Stimulated activated CD8-positive, alpha-beta memory T cell treated with anti-CD3 and anti-CD28 coated beads, Interleukin-4, amount 100 ng/mL, for 24 hours (primary cell): Measurements from ENCODE around the gene PROM1.

ENCODE experiments used
- DNase-seq: peaks from one replicate; pipeline ENCODE4 v3.0.0-alpha.2; 2020; ENCODE audit warnings: low read depth

The PROM1 gene

DNA sequence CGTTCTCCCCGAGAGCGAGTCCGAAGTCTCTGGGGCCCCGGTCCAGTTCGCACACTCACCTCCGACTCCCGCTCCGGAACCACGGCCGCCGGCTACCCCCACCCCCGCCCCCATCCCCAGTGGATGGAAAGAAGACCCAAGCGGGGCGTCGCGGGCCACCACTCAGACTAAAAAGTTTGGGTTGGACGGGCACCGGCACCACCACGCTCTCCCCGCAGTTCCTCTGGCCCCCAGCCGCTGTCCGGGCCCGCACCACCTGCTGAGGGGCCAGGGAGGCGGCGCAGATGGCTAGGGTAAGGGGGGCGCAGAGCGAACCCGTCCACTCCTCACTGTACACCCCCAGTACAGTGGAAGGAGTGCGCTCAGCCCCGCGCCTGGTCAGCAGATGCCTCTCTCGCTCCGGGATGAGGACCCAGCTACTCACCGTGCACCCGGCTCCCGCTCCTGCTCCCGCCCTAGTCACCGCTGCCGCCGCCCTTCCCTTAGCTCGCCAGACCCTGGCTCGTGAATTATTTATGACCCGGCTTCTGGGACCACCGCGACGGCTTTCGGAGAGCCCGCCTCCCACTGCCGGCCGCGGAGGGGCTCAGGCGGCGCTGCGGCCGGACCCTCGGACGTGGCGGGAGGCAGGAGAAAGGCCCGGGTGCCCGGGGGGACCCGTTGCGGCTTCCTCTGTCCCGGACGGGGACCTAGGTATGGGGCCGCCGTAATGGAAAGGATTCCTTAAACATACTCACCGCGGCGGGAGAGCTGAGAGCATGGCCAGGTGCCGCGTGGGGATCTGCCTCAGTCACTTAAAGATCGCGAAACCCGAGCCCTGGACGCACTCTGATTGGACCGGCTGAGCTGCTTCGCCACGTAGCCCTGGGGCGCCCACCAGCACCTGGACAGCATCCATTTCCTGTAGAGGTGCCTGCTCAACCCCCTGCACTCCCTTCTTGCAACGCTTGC lies at the start of gene PROM1:
TSS of gene PROM1 (minus strand) at position 783 of the 951 bp plus-strand sequence. CDS start 8,117 bp downstream, outside the sequence.
- DNase-seq: no peak

GRCh38 chr4:16133406-16133805 lies 49.6 kb upstream of the PROM1 start:
- no peak for DNase-seq

- no peak for DNase-seq
These were observed 47.5 kb upstream of the PROM1 start for GRCh38 chr4:16131293-16131692.

- DNase-seq: no peak
These were observed 45.5 kb upstream of the PROM1 start for GRCh38 chr4:16129336-16129735.

DNA sequence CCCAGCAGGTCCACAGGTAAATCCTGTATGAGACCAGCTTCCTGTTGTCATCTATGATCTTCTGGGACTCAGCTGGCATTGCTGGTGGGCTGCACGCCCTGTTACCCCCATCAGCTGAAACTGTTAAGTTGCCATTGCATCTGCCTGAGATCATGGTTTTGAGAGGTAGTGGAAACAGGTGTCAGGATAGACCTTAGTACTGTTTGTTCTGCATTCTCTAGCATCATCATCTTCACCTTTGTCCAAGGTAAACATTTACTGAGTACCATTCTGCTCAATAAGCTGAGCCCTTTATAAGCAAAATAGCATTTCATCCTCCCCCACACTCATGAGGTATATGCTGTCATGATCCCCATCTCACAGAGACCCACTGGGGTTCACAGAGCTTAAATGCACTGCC lies 42.9 kb upstream of the PROM1 start:
- no peak for DNase-seq

DNA sequence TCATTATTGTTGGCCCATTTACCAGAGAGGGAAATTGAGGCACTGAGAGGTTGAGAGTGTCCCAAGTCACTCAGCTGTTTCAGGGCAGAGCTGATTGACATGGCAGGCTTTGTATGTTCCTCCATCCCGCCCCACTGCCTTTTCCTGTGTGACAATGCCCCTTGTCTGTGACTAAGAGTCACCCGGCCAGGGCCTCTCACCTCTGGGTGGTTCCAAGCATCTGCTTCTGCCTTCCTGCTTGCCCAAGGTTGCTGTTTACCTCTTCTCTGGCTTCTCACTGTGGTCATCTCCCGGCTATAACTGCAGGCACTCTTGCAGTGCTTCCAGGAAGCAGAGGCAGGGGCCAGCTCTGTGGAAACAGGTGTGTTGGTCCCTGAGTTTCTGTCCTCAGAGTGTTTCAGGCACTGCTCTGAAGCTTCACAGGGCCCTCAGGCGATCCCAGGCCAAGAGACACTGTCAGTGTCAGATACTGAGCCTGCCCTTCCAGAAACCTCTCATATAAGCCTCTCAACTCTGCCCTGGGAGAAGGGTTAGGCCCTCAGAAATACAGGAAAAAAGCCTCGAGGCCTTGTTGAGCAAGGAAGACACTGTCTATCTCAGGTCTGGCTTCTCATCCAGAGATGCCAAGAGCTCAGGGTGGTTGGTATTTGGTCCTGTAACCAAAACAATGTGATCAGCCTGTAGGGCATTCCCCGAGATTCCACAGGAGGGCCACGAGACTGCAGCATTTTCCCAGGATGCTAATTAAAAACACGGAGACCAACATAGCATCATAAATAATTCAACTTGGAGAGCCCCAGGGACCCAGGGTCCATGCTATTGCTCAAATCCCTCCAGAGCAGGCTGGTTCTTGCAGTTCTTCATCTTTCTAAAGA lies 42.0 kb upstream of the PROM1 start:
- no peak for DNase-seq

DNA sequence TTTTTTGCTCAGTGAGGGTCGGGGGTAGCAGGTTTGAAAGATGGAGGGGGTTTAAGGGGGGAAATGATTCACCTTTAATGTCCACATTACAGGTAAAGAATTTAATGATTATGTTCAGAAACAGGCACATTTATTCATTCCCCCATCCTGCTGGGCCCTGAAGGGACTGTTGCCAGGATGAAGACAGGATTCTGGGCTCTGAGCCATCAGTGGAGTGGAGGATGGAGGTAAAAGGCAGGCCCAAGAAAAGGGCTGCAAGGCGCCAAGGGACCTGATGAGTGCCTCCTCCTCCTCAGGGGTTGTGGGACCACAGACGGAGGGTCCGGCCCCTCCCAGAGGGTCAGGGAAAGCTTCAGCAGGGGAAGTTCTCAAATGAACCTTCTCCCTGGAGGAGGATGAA lies 40.4 kb upstream of the PROM1 start:
- no peak for DNase-seq

- DNase-seq: no peak
These were observed 39.7 kb upstream of the PROM1 start for GRCh38 chr4:16123356-16124084.

- DNase-seq: no peak
These were observed 39.0 kb upstream of the PROM1 start for GRCh38 chr4:16122784-16123183.

- no peak for DNase-seq
These were observed 38.5 kb upstream of the PROM1 start for GRCh38 chr4:16122308-16122711.

GRCh38 chr4:16120720-16121119 lies 36.9 kb upstream of the PROM1 start:
- no peak for DNase-seq

DNA sequence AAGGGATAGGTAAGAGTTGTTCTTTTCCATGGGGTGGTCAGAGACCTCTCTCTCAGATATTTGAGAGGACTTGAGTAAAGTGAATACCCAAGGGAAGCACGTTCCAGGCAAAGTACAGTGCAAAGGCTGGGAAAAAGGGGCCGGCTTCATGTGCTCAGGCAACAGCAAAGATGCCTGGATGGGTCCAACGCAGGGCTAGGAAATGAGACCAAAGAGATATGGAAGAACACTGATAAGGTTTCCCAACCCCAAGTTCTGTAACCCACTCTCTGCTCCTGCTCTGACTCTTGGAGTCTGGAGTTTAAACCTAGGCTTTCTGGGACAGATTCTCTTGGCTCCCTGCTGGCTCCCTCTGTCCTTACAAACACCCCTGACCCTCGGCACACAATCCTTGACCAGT lies 36.2 kb upstream of the PROM1 start:
- DNase-seq: no peak

GRCh38 chr4:16118090-16118489 lies 34.3 kb upstream of the PROM1 start:
- DNase-seq: no peak

GRCh38 chr4:16117164-16117563 lies 33.3 kb upstream of the PROM1 start:
- no peak for DNase-seq

DNA sequence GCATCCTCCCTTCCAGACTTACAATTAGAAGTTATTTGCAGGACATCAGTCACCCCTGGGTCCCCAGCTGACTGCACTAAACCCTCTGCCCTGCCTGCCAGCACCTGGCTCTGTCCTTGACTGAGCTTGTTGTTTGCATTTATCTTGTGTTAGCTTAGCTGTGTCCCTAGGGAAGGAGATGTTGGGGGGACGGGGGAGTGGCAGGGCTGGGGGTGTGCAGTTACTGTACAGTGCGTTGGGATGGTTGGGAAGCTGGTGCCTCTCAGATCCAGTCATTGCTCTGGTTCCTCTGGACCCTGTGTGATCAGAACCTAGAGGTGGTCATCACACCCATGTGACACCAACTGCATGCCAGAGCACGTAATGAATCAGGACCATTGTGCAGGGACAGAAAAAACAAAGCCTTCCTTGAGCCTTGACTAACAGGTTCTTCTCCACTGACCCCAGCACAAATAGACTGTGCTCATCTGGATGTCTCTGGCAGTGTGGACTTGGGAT lies 32.7 kb upstream of the PROM1 start:
- no peak for DNase-seq

DNA sequence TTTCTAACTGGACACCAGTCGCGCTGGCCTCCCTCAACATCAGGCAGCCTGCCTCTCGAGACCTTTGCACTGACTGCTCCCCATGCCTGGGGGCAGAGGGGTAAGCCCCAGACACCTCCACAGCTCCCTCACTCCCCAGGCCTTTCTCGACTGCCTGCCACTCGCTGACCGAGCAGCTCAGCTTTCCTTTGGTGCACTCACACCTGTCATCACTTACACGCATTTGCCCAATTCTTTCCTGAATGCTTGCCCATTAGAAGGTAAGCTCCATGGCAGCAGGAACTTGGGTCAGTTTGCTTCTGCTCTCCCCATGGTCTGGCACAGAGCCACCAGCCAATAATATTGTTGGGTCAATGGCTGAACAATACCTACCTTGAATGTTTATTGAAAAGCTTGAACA lies 32.2 kb upstream of the PROM1 start:
- no peak for DNase-seq

- DNase-seq: no peak
These were observed 30.7 kb upstream of the PROM1 start for GRCh38 chr4:16114546-16114945.

DNA sequence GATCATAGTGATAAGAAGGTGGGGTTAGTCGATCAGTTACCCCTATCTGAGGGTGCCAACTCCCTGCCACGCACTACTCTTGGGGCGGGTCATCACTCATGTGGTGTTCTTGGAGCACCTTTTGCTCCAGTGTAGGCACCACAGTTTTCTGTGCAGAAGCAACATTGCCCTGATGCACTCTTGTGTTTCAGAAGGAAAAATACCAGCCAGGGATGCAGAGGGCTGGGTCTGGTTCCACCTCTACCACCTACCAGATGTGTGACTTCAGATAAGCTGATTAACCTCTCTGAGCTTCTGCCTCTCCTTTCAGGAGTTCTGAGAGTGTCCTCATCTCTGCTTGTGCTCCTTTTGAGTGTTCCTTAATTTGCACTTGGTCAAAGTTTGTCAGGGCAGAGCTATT lies 29.9 kb upstream of the PROM1 start:
- DNase-seq: no peak

DNA sequence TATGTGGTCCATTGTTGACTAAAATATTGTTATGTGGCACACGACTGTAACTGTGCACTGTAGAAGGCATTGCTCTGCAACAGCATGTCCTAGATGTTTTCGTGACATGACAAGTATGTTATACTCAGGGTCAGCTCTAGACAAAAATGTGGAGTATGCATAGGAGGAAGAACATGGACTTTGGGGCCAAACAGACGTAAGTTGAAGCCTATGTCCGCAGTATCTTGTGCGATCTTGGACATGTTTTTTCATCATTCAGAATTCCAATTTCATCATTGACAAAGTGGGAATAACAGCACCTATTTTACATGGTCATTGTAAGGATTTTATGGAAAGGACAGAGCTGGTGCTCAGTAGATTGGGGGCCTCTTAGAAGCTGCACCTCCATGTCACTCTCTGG lies 27.7 kb upstream of the PROM1 start:
- DNase-seq: no peak

DNA sequence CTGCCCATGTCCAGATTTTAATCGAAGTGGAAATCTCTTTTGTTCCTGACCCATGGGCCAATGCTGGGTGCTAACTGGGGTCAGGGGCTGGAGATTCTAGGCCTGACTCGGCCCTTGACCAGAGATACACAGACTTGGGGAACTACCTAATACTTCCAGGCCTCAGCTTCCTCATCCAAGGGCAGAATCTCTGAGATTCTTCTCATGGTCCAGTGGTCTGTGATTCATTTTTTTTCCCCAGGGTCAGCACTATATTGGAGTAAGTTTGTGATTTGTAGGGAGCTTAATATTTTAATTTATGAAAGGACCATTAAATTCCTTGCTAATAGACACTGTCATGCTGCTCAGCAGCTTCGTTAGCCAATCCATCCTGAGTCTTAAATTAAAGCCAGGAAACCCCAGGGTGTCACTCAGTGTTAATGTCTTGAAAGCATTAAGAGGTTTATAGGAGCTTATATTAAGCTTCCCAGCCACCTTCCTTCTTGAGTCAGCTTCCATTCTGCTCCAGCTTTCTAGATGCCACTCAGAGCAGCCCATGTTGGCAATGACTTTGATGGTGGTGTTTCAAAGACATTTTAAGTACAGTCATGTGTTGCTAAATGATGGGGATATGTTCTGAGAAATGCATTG lies 27.0 kb upstream of the PROM1 start:
- no peak for DNase-seq

GRCh38 chr4:16110199-16110598 lies 26.4 kb upstream of the PROM1 start:
- no peak for DNase-seq

DNA sequence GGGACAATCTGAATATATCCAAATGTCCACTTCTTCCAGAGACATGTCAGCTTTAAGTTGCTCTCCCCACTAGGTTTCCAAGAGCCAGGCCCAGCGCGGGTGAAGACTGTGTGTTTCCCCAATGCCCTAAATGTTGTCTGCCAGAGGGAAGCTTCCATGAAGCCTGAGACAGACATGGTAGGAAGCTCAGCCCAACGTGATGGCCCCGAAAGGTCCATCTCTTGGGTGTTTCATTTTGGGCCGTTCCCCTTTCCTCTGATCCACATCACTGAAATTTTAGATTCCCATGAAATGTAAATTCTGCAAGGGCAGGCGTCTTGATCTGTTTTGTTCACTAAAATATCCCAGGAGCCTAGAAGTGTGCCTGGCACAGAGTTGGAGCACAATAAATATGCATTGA lies 25.4 kb upstream of the PROM1 start:
- DNase-seq: no peak
